AG04450 (cell line): ENCODE measurements around the gene CYREN. TPM values are rescaled to one million over a fixed set of nuclear protein-coding genes. Genes with fewer than 3 reads are reported as not detected.

Experiments
- CTCF ChIA-PET: fragments of 300-600, 350-600 bp; formaldehyde crosslinking; extraction: SDS; loops from one replicate; lab custom pipeline; 2022; ENCODE audit warnings: antibody characterized with exemption, inconsistent platforms; lab: Charles Lee
- POLR2A ChIA-PET: fragments of 350-600 bp; formaldehyde crosslinking; extraction: SDS; loops from one replicate; lab custom pipeline; 2021; ENCODE audit warnings: antibody characterized with exemption, inconsistent platforms; lab: Yijun Ruan, JAX
- DNase-seq: peaks from one replicate; pipeline ENCODE4 v3.0.0-alpha.2; 2011; ENCODE audit warnings: low read depth, low spot score
- H3K27ac ChIP-seq: one replicate; pipeline ENCODE4 v1.5.1; 2012; ENCODE audit warnings: low read depth, low read length, control low read depth
- H3K27me3 ChIP-seq: one replicate; pipeline ENCODE4 v1.6.0; 2012; ENCODE audit warnings: low read length; ENCODE audit not compliant: control insufficient read depth, insufficient read depth
- H3K4me3 ChIP-seq: 2 replicates; pipeline ENCODE4 v1.5.1; 2011; ENCODE audit warnings: mild to moderate bottlenecking, low read depth, low read length, control low read depth
- H3K9me3 ChIP-seq: 2 replicates; pipeline ENCODE4 v1.5.1; 2012; ENCODE audit warnings: low read length; ENCODE audit not compliant: control insufficient read depth, insufficient read depth
- polyA plus RNA-seq: library from polyadenylated mRNA; depleted of rRNA; stranded (reverse); fragments of >200 nt; gene quantifications from 2 replicates; pipeline ENCODE4 v1.2.3, GENCODE V29; 2011
- TF ChIP-seq, protein P1 (sequence below): IDR thresholded peaks from 2 replicates; pipeline ENCODE4 v1.5.1; 2011; ENCODE audit warnings: low read depth, low read length, control low read depth, inconsistent platforms

The CYREN gene
- polyA plus RNA-seq, 1 experiment: 30.6 TPM

DNA sequence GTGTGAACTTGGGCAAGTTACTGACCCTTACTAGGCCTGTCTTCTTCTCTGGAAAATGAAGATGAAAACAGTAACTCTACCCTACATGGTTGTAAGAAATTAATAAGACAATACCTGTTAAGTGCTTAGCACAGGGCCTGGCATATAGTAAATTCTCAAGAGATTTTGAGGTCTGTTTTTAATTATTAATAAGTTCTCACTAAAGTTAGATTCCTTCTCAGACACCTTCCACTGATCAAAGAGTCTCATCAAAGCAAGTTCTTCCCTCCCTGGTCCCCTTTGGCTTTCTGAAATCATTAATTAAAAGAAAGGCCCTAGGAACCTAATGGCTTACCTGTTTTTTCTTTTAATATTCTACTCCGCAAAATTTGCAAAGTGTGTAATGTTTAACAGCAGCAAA lies 18.1 kb downstream of the CYREN start:
- TF ChIP-seq, protein P1, sequence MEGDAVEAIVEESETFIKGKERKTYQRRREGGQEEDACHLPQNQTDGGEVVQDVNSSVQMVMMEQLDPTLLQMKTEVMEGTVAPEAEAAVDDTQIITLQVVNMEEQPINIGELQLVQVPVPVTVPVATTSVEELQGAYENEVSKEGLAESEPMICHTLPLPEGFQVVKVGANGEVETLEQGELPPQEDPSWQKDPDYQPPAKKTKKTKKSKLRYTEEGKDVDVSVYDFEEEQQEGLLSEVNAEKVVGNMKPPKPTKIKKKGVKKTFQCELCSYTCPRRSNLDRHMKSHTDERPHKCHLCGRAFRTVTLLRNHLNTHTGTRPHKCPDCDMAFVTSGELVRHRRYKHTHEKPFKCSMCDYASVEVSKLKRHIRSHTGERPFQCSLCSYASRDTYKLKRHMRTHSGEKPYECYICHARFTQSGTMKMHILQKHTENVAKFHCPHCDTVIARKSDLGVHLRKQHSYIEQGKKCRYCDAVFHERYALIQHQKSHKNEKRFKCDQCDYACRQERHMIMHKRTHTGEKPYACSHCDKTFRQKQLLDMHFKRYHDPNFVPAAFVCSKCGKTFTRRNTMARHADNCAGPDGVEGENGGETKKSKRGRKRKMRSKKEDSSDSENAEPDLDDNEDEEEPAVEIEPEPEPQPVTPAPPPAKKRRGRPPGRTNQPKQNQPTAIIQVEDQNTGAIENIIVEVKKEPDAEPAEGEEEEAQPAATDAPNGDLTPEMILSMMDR: no peak
- Histone ChIP-seq H3K4me3 (no peak overlapping the region), H3K27me3 (peaks cover 2% of the 10 kb centered on the region), H3K9me3 (peaks cover 6% of the 10 kb centered on the region; the same call in 1 of the 2 replicates), H3K27ac (no peak overlapping the region)
- ChIA-PET CTCF (no interaction called here), POLR2A (no interaction called here)
- DNase-seq: no peak

DNA sequence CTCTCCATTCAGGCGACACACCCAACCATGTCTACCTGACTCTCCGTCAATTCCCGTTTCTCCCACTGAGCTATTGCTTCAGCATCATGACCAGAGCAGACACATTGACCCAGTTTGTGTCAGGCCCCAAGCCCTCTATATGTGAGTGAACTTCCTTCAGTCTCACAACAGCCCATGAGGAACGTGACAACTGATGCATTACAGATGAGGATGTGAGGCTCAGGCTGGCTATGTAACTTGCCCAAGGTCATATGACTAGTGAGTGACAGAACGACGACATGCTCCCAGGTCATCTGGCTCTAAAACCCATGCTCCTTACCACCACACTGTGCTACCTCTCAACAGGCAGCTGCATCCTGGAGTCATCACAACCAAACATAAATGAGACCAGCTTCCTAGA lies 19.0 kb downstream of the CYREN start:
- CTCF ChIA-PET: interaction anchor here (1.2 kb wide), 1 partner anchor 20 kb away, joined by 3 read pairs; no protein-coding TSS in a partner anchor
- H3K9me3 ChIP-seq: peaks cover under 1% of the 10 kb centered on the region; the same call in 1 of the 2 replicates
- no peak for DNase-seq
- TF ChIP-seq, protein P1: no peak
- H3K4me3 ChIP-seq: no peak overlapping the region
- H3K27me3 ChIP-seq: peaks cover 2% of the 10 kb centered on the region
- POLR2A ChIA-PET: no interaction called here
- no peak overlapping the region for H3K27ac ChIP-seq

DNA sequence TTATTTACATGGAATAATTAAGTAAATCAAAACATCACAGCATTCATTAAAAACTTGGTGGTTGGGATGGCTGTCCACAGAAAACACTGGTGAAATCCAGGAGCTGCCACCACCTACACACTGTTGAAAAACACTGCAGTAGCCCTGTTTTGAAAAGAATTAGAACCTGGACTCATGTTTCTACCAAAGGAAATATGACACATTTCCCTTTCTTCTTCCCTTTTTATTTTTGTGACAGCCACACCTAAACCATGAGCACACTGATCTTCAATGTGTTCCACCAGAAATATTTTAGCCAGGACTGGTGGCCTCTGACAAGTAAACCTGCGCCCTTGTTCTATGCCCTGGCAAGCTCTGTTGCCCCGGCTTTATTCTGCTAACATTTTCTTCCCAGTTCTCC lies 19.4 kb downstream of the CYREN start:
- CTCF ChIA-PET: interaction anchor here (1.2 kb wide), 1 partner anchor 20 kb away, joined by 3 read pairs; no protein-coding TSS in a partner anchor
- H3K9me3 ChIP-seq: no peaks in the 10 kb centered on the region
- no peak for DNase-seq
- peaks cover 2% of the 10 kb centered on the region for H3K27me3 ChIP-seq
- POLR2A ChIA-PET: no interaction called here
- no peak overlapping the region for H3K4me3 ChIP-seq
- TF ChIP-seq, protein P1: no peak
- no peak overlapping the region for H3K27ac ChIP-seq

DNA sequence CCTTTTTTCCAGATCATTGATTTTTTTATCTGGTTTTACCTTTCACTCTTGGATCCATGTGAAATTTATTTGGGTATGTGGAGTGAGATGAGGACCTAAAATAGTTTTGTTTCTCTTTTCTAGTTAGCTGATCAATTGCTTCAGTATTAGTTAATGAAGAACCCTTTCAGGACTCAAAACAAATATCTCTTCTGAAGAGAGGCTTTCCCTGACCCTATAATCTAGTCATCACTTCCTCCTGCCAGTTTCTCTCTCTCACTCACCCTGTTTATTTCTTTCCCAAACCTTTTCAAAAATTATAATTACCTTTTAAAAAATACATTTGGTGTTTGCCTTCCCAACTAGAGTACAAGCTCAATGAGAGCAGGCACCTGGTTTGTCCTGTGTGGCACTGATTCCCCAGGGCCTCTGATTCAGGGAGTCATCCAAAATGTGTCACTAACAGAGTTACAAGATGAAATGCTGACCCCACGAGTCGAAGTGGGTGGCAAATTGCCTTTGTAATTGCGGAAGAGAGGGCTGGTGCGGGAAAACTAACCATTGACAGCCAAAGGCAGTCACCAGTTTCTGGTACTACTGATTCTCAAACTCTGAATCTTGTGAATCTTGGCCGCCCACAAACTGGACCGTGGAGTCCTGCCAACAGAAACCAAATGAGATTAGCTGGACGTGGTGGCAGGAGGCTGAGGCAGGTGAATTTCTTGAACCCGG lies 20.3 kb downstream of the CYREN start:
- CTCF ChIA-PET: interaction anchor here (1.2 kb wide), 1 partner anchor 21 kb away, joined by 3 read pairs; no protein-coding TSS in a partner anchor
- no peak for DNase-seq
- Histone ChIP-seq H3K9me3 (no peaks in the 10 kb centered on the region), H3K4me3 (no peak overlapping the region), H3K27ac (no peak overlapping the region), H3K27me3 (no peaks in the 10 kb centered on the region)
- POLR2A ChIA-PET: no interaction called here
- TF ChIP-seq, protein P1: no peak
